ENCODE measurements around the gene USP28. TPM values are rescaled to one million over a fixed set of nuclear protein-coding genes. Genes with fewer than 3 reads are reported as not detected.

USP28 gene
- total RNA-seq, 1 experiment from 2014 or later, result 23.7 TPM

DNA sequence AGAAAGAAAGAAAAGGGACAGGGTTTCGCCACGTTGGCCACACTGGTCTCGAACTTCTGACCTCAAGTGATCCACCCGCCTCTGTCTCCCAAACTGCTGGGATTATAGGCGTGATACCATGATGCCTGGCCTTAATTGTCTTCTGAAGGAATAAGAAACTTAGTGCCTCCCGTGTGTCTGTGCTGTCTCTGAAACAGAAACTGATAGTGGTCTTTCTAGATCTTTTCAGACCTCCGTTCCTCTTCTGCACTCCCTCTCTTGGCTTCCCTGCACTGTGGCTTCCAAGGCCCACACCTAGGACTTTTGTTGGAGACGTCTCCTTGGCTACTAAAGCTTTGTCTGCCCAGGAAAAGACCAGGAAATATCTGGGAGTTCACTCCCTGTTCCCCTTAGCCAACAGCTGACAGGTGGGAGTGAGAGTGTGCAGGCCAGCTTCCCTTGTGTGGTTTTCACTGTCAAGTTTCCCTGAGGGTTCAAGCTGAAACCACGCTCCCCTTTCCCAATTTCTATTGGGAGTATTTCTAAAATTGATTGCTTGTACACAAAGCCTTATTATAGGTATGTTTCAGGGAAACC lies 19.1 kb upstream of the USP28 start:
- ChIA-PET POLR2A (ENCODE audit: low non-redundant PET) (no interaction called here), CTCF (interaction anchor here (2.8 kb wide), 1 partner anchor 366 kb away, joined by 80 read pairs; no protein-coding TSS in a partner anchor)
- no TSS peak for BruUV-seq (replicated peaks)
- TF ChIP-seq, protein P1, sequence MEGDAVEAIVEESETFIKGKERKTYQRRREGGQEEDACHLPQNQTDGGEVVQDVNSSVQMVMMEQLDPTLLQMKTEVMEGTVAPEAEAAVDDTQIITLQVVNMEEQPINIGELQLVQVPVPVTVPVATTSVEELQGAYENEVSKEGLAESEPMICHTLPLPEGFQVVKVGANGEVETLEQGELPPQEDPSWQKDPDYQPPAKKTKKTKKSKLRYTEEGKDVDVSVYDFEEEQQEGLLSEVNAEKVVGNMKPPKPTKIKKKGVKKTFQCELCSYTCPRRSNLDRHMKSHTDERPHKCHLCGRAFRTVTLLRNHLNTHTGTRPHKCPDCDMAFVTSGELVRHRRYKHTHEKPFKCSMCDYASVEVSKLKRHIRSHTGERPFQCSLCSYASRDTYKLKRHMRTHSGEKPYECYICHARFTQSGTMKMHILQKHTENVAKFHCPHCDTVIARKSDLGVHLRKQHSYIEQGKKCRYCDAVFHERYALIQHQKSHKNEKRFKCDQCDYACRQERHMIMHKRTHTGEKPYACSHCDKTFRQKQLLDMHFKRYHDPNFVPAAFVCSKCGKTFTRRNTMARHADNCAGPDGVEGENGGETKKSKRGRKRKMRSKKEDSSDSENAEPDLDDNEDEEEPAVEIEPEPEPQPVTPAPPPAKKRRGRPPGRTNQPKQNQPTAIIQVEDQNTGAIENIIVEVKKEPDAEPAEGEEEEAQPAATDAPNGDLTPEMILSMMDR (conservative IDR thresholded peaks at IDR 0.05; ENCODE audit: low read depth, low read length), result no peak
- TF ChIP-seq EZH2 (IDR thresholded peaks at IDR 0.05; ENCODE audit: borderline replicate concordance, low read depth, low read length, poor library complexity, severe bottlenecking), result no peak
- Histone ChIP-seq H3K36me3 (ENCODE audit: insufficient read depth, low read length, poor library complexity, severe bottlenecking) (no peaks in the 10 kb centered on the region), H3K27me3 (replicated peaks; ENCODE audit: insufficient read depth, low read depth, low read length, poor library complexity) (no peaks in the 10 kb centered on the region), H3K4me1 (ENCODE audit: insufficient read depth, low read length, poor library complexity, severe bottlenecking) (no peaks in the 10 kb centered on the region), H3K9me3 (ENCODE audit: low read depth, low read length, poor library complexity, severe bottlenecking) (no peaks in the 10 kb centered on the region), H3K4me3 (ENCODE audit: low read depth, low read length, poor library complexity, severe bottlenecking) (no peak overlapping the region), H3K27ac (ENCODE audit: low read depth, low read length, poor library complexity, severe bottlenecking) (no peak overlapping the region)
- intact Hi-C loops (cut with micrococcal nuclease; ENCODE audit: unreplicated experiment), result no loop called here
- DNase-seq (ENCODE audit: low spot score), result no peak

DNA sequence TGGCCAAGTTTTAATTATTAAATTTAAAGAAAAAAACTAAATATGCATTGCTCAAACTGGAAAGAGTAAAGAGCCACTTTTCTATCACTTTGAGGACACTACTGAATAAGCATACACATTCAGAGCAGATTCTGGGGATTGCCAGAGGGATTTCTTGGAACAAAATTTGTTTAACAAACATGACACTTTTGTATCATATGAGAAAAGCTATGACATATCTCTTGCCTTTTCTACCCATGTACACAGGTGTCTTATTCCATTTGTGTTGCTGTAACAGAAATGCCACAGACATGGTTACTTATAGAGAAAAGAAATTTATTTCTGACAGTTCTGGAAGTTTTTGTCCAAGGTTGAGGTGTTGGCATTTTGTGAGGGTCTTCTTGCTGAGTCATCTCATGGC lies 13.5 kb upstream of the USP28 start:
- no peak overlapping the region for H3K4me3 ChIP-seq (ENCODE audit: low read depth, low read length, poor library complexity, severe bottlenecking)
- CTCF ChIA-PET, result no interaction called here
- H3K4me1 ChIP-seq (ENCODE audit: insufficient read depth, low read length, poor library complexity, severe bottlenecking), result no peaks in the 10 kb centered on the region
- no peak overlapping the region for H3K27ac ChIP-seq (ENCODE audit: low read depth, low read length, poor library complexity, severe bottlenecking)
- DNase-seq (ENCODE audit: low spot score), result no peak
- no TSS peak for BruUV-seq (replicated peaks)
- TF ChIP-seq EZH2 (IDR thresholded peaks at IDR 0.05; ENCODE audit: borderline replicate concordance, low read depth, low read length, poor library complexity, severe bottlenecking), result no peak
- TF ChIP-seq, protein P1 (conservative IDR thresholded peaks at IDR 0.05; ENCODE audit: low read depth, low read length), result no peak
- POLR2A ChIA-PET (ENCODE audit: low non-redundant PET), result no interaction called here
- no peaks in the 10 kb centered on the region for H3K36me3 ChIP-seq (ENCODE audit: insufficient read depth, low read length, poor library complexity, severe bottlenecking)
- intact Hi-C loops (cut with micrococcal nuclease; ENCODE audit: unreplicated experiment), result no loop called here
- no peaks in the 10 kb centered on the region for H3K9me3 ChIP-seq (ENCODE audit: low read depth, low read length, poor library complexity, severe bottlenecking)
- H3K27me3 ChIP-seq (replicated peaks; ENCODE audit: insufficient read depth, low read depth, low read length, poor library complexity), result no peaks in the 10 kb centered on the region

DNA sequence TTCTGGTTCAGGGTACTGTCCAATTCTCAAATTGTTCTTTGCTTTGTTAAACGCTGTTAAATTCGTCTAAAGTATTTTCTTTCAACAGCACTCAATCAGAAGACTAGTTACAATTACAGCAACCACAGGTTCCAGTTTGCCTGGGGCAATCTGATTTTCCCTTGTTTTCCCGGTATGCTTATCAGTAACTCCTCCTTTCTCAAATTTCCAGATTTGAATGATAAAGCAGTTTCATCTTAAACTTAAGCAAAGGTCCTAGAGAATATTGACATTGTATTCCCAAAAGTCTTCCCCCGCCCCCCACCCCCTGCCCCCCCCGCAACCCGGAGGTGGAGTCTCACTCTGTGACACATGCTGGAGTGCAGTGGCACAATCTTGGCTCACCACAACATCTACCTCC lies 10.5 kb upstream of the USP28 start:
- no TSS peak for BruUV-seq (replicated peaks)
- Histone ChIP-seq H3K4me3 (ENCODE audit: low read depth, low read length, poor library complexity, severe bottlenecking) (no peak overlapping the region), H3K27me3 (replicated peaks; ENCODE audit: insufficient read depth, low read depth, low read length, poor library complexity) (no peaks in the 10 kb centered on the region), H3K9me3 (ENCODE audit: low read depth, low read length, poor library complexity, severe bottlenecking) (no peaks in the 10 kb centered on the region), H3K36me3 (ENCODE audit: insufficient read depth, low read length, poor library complexity, severe bottlenecking) (no peaks in the 10 kb centered on the region), H3K27ac (ENCODE audit: low read depth, low read length, poor library complexity, severe bottlenecking) (no peak overlapping the region), H3K4me1 (ENCODE audit: insufficient read depth, low read length, poor library complexity, severe bottlenecking) (no peaks in the 10 kb centered on the region)
- no peak for TF ChIP-seq EZH2 (IDR thresholded peaks at IDR 0.05; ENCODE audit: borderline replicate concordance, low read depth, low read length, poor library complexity, severe bottlenecking)
- TF ChIP-seq, protein P1 (conservative IDR thresholded peaks at IDR 0.05; ENCODE audit: low read depth, low read length), result no peak
- intact Hi-C loops (cut with micrococcal nuclease; ENCODE audit: unreplicated experiment), result no loop called here
- CTCF ChIA-PET, result no interaction called here
- DNase-seq (ENCODE audit: low spot score), result no peak
- POLR2A ChIA-PET (ENCODE audit: low non-redundant PET), result no interaction called here
